HT-29 (cell line): ENCODE measurements around the gene PCDHGA7. TPM values are rescaled to one million over a fixed set of nuclear protein-coding genes. Genes with fewer than 3 reads are reported as not detected.
A peak's percentile ranks its signal among the peaks of the same experiment; 100 is the strongest.
"Not testable (repeated sequence)": the region's sequence is repeated elsewhere in the genome, so short reads cannot be mapped to it uniquely, and the experiment has no call there.

ENCODE experiments used
- DNase-seq: peaks from one replicate; pipeline ENCODE4 v3.0.0-alpha.2; 2015; ENCODE audit warnings: low spot score
- total RNA-seq: library from RNA; depleted of rRNA; stranded (reverse); fragments of >200 nt; shearing (Covaris generic); gene quantifications from 2 replicates; pipeline ENCODE4 v1.2.3, GENCODE V29; 2014; rRNA removed

PCDHGA7 gene
- total RNA-seq: 0.03 TPM in 1 of 2 replicates, not detected in the other

- DNase-seq: no peak
Observed at GRCh38 chr5:141382469-141383294, at the start of gene PCDHGA7. Gene PCDHGA7, plus strand, starts transcription at chr5:141382742. Its CDS starts 158 bp downstream, at chr5:141382900.

- DNase-seq: no peak
Observed at GRCh38 chr5:141338538-141339306, 43.8 kb upstream of the PCDHGA7 start, which contains the start of gene PCDHGA2. Gene PCDHGA2, plus strand, starts transcription at chr5:141338760.

- DNase-seq: not testable (repeated sequence)
Observed at GRCh38 chr5:141340781-141341354, 41.7 kb upstream of the PCDHGA7 start.

GRCh38 chr5:141342773-141343172 is 39.8 kb upstream of the PCDHGA7 start:
- DNase-seq: no peak

- DNase-seq: peak; percentile 40
Observed at GRCh38 chr5:141343242-141343952, 39.1 kb upstream of the PCDHGA7 start, which contains the start of gene PCDHGA3. Gene PCDHGA3, plus strand, starts transcription at chr5:141343829. Its CDS starts 205 bp downstream, at chr5:141344034.

- DNase-seq: no peak
Observed at GRCh38 chr5:141343953-141344463, 38.5 kb upstream of the PCDHGA7 start.

- no peak for DNase-seq
Observed at GRCh38 chr5:141345327-141345726, 37.2 kb upstream of the PCDHGA7 start.

GRCh38 chr5:141346017-141346416 is 36.5 kb upstream of the PCDHGA7 start:
- not testable (repeated sequence) for DNase-seq

GRCh38 chr5:141349917-141350619 is 32.5 kb upstream of the PCDHGA7 start, which contains the start of gene PCDHGB1:
Gene PCDHGB1, plus strand, starts transcription at chr5:141350099. Its CDS starts 162 bp downstream, at chr5:141350261.
- DNase-seq: peak; percentile 42

- DNase-seq: no peak
Observed at GRCh38 chr5:141351591-141351990, 31.0 kb upstream of the PCDHGA7 start.

- peak; percentile 14 for DNase-seq
Observed at GRCh38 chr5:141354900-141355469, 27.6 kb upstream of the PCDHGA7 start, which contains the start of gene PCDHGA4. Gene PCDHGA4, plus strand, starts transcription at chr5:141355021. Its CDS starts 87 bp downstream, at chr5:141355108.

GRCh38 chr5:141355641-141356040 is 26.9 kb upstream of the PCDHGA7 start:
- DNase-seq: no peak

GRCh38 chr5:141356133-141356532 is 26.4 kb upstream of the PCDHGA7 start:
- no peak for DNase-seq

- DNase-seq: no peak
Observed at GRCh38 chr5:141356950-141357349, 25.6 kb upstream of the PCDHGA7 start.

- peak; percentile 40 for DNase-seq
Observed at GRCh38 chr5:141359790-141360426, 22.6 kb upstream of the PCDHGA7 start, which contains the start of gene PCDHGB2. Gene PCDHGB2, plus strand, starts transcription at chr5:141359994. Its CDS starts 142 bp downstream, at chr5:141360136.

- no peak for DNase-seq
Observed at GRCh38 chr5:141360685-141361084, 21.9 kb upstream of the PCDHGA7 start.

GRCh38 chr5:141362719-141363118 is 19.8 kb upstream of the PCDHGA7 start:
- DNase-seq: no peak

GRCh38 chr5:141363952-141364660 is 18.4 kb upstream of the PCDHGA7 start, which contains the start of gene PCDHGA5:
Gene PCDHGA5, plus strand, starts transcription at chr5:141364162. Its CDS starts 169 bp downstream, at chr5:141364331.
- no peak for DNase-seq
